Measurements from ENCODE around the gene APOA5.
"Not testable (repeated sequence)": the region's sequence is repeated elsewhere in the genome, so short reads cannot be mapped to it uniquely, and the experiment has no call there.

Gene APOA5

GRCh38 chr11:116772443-116773202 lies 19.1 kb downstream of the APOA5 start, which contains the start of gene BUD13:
Gene BUD13 (minus strand): TSS chr11:116772987. CDS start chr11:116772964, 23 bp downstream.
- DNase-seq, result peak; percentile 90

DNA sequence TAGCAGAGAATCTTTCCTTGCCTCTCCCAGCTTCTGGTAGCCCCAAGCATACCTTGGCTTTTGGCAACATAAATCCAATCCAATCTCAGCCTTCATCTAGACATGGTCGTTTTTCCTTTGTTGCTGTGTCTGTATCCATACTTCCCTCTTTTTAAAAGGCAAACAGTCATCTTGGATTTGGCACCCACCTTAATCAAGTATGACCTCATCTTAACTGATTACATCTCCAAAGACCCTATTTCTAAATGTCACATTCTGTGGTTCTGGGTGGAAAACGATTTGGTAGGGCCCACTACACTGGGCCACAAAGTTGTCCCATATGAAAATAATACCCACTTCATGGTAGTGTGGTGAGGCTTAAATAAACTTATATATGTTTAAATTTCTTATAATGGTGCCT lies 19.7 kb downstream of the APOA5 start:
- DNase-seq, result no peak

- no peak for DNase-seq
Observed at GRCh38 chr11:116762132-116762531, 29.5 kb downstream of the APOA5 start.

GRCh38 chr11:116756044-116756443 lies 35.6 kb downstream of the APOA5 start:
- DNase-seq, result not testable (repeated sequence)

GRCh38 chr11:116750070-116750718 lies 41.5 kb downstream of the APOA5 start:
- DNase-seq, result peak; percentile 39 to 47

GRCh38 chr11:116742104-116742503 lies 49.6 kb downstream of the APOA5 start:
- no peak for DNase-seq

DNA sequence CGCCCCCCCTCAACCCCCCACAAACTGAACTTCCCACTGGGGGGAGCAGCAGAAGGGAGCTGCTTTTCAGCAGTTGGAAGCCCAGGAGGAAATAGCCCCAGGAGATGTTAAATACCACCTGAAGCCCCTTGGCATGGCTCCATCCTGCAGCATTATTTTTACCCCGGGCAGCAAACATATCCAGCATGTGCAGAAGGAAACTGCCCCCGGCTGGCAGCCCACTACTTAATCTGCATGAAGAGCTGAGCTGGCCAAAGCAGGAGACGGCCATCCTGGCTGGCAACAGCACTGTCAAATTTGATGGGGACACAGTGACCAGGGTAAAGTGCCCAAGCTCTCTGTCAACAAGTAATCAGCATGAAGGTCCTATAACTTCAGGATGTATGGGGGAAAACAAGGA lies 50.9 kb downstream of the APOA5 start:
- no peak for DNase-seq

Data from inflammatory macrophage (primary cell).